ENCODE measurements around the gene MAP1LC3A.
"Not testable (repeated sequence)": the region's sequence is repeated elsewhere in the genome, so short reads cannot be mapped to it uniquely, and the experiment has no call there.

MAP1LC3A gene

GRCh38 chr20:34558320-34559218, at the start of gene MAP1LC3A:
TSS of gene MAP1LC3A (plus strand) at chr20:34558718. CDS start at chr20:34558869, 151 bp downstream.
- DNase-seq, result no peak

GRCh38 chr20:34510575-34510974, 47.9 kb upstream of the MAP1LC3A start:
- no peak for DNase-seq

GRCh38 chr20:34511891-34512265, 46.6 kb upstream of the MAP1LC3A start:
- DNase-seq, result no peak

- no peak for DNase-seq
These were observed 46.1 kb upstream of the MAP1LC3A start for GRCh38 chr20:34512266-34512954.

GRCh38 chr20:34512955-34513419, 45.5 kb upstream of the MAP1LC3A start:
- no peak for DNase-seq

- not testable (repeated sequence) for DNase-seq
These were observed 44.5 kb upstream of the MAP1LC3A start for GRCh38 chr20:34514034-34514433.

- DNase-seq, result no peak
These were observed 43.5 kb upstream of the MAP1LC3A start for GRCh38 chr20:34514897-34515483.

- no peak for DNase-seq
These were observed 42.9 kb upstream of the MAP1LC3A start for GRCh38 chr20:34515484-34516246.

GRCh38 chr20:34516247-34517113, 42.0 kb upstream of the MAP1LC3A start, which contains the start of gene DYNLRB1:
TSS of gene DYNLRB1 (plus strand) at chr20:34516422. CDS start at chr20:34516459, 37 bp downstream.
- DNase-seq, result peak; percentile 85

- DNase-seq, result no peak
These were observed 41.4 kb upstream of the MAP1LC3A start for GRCh38 chr20:34517114-34517505.

GRCh38 chr20:34518863-34519262, 39.7 kb upstream of the MAP1LC3A start:
- DNase-seq, result not testable (repeated sequence)

- DNase-seq, result not testable (repeated sequence)
These were observed 38.7 kb upstream of the MAP1LC3A start for GRCh38 chr20:34519841-34520240.

- no peak for DNase-seq
These were observed 35.3 kb upstream of the MAP1LC3A start for GRCh38 chr20:34522969-34523871.

GRCh38 chr20:34524426-34524825, 34.1 kb upstream of the MAP1LC3A start:
- DNase-seq, result no peak

GRCh38 chr20:34525342-34525708, 33.2 kb upstream of the MAP1LC3A start:
- DNase-seq, result no peak

- DNase-seq, result no peak
These were observed 32.7 kb upstream of the MAP1LC3A start for GRCh38 chr20:34525709-34526416.

- DNase-seq, result no peak
These were observed 32.1 kb upstream of the MAP1LC3A start for GRCh38 chr20:34526466-34526865.

- no peak for DNase-seq
These were observed 31.5 kb upstream of the MAP1LC3A start for GRCh38 chr20:34527016-34527415.

- DNase-seq, result no peak
These were observed 29.6 kb upstream of the MAP1LC3A start for GRCh38 chr20:34528921-34529297.

- DNase-seq, result no peak
These were observed 28.8 kb upstream of the MAP1LC3A start for GRCh38 chr20:34529742-34530141.
